NCI-H2107 (cell line): Measurements from ENCODE around the gene MMP1.

ENCODE experiments used
- DNase-seq: peaks from one replicate; lab custom pipeline; 2025; lab: John Stamatoyannopoulos, UW

The MMP1 gene

DNA sequence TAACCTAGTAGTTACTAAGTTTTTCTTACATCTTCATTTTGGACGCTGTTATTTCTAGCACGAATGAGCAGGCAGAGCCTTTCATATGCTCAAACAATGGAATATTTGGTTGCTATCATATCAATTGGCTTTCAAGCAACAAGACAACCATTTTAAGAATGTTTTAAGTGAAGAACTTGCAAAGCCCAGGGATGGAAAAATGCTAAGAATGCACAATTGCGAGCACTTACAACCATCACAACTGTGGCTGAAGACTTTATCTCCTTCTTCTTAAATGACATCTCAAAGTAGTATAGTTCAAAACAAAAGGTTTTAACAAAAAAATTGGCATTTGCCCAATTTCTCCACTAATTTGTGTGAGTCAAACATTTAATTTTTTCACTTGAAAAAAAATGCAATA, 8.3 kb upstream of the MMP1 start:
- no peak for DNase-seq

DNA sequence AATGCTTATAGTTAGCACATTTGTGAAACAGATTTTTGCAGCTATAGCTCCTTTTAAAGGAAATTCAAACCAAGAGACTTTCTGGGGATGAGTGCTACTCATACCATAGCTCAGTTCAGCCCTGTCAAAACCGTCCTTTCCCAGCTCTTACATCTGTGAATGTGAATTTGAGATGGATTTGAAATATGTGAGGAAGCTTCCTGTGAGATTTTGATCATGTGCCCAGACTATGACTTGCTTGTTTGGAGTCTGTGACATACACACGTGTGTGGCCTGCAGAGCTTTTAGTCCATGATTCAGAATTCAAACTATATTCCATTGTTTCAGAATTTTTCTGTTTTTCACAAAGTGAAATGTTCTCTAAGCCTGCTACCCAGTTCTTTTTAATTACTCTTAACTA, 4.4 kb upstream of the MMP1 start:
- DNase-seq: no peak

DNA sequence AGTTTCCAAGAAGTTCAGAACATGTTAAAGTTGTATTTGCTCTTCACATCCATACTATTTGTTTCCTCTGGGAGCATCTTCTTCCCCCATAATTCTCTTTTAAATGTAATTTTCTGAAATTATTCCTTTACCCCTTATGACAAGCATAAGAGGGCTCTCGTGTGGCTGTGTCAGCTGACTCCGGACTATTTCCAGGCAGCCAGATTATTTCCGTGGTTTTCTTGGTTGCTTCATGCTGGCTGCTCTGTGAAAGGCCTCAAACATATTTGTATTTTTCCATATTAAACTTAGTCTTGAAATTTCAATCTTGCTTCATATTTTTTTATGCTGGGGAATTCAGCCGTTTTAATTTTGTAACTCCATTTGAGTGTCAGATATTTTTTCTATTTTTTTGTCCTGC, 2.8 kb upstream of the MMP1 start:
- DNase-seq: no peak

DNA sequence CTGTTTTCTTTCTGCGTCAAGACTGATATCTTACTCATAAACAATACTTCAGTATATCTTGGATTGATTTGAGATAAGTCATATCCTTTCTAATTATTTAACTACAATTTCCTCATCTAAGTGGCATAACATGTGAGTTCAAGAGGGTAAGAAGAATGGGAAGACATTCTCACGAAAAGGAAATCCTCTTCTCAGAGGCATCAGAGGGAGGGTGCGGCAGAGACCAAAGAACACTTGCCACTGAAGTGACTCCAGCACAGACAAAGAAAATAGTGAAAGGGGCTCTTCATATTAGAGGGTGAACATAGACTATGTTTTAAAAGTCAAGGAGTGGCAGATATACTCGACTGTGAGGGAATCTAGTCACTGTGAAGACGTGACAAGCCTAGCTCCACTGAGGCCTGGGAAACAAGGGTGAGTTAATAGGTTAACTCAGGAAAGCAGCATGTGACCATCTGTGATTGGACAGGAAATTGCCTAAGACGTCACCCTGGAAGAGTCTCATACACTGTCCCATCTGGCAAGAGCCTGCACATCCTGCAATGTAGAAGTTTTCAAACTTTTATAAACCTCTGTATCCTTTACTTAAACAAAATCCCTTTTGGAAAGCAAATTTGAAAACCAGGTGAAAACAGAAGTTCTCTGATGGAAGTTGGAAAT, 1.9 kb upstream of the MMP1 start:
- no peak for DNase-seq

DNA sequence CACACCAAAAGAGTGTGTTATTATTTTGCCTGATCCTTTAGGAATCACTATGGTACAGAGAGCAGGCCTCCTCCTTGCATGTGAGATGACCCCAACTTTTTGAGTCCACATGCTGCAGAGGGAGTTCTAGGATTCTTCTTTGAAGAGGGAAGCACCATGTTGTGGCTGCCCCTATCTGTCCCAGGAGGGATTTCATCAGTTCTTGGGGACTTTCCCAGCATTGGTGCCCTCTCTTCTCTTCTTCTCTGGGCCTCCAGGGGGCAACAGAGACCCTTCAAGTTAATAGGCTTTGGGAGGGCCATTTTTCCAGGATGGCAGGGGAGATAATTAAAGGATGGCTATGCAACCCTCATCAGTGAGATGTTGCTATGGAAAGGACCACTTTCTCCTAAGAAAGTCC, 3.6 kb downstream of the MMP1 start:
- DNase-seq: no peak

DNA sequence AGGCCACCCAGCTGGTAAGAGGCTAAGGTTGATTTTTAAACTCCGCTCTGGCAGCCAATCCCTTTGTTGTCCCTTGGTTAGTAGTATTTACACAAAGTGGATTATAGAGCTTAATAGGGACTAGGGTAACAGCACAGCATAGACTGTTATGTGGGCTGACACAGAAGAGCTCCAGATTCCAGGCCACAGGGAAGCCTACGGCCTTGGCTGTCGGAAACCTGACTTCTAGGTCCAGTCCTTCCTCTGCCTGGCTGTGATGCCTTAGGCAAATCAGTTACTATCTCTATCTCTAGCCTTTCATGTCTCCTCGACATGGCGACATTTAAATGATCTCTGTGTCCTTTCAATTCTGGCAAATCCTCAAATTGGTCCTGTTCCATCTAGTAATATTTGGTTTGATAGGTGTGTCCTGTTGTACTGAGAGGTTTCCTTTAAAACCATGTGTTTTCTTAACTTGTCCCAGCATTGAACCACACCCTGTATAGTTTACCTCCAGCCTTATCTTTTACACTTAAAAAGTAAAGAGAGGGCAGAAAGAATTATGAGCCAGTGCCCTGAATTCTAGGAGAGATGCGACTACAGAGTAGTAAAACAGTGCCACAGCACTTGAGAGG, 4.2 kb downstream of the MMP1 start:
- no peak for DNase-seq

DNA sequence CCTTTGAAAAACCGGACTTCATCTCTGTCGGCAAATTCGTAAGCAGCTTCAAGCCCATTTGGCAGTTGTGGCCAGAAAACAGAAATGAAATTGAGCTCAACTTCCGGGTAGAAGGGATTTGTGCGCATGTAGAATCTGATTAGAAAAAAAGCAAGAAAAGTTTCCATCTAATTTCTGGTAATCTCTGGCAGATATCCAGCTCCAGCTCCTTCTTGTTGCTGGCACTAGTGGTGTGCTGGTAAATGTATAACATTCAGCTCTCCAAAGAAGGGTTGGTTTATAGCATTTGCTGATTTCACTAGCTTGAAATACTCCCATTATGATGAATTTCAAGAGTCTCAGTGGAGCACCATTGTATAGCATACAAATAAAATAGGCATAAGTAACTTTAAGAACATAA, 5.4 kb downstream of the MMP1 start:
- DNase-seq: no peak

DNA sequence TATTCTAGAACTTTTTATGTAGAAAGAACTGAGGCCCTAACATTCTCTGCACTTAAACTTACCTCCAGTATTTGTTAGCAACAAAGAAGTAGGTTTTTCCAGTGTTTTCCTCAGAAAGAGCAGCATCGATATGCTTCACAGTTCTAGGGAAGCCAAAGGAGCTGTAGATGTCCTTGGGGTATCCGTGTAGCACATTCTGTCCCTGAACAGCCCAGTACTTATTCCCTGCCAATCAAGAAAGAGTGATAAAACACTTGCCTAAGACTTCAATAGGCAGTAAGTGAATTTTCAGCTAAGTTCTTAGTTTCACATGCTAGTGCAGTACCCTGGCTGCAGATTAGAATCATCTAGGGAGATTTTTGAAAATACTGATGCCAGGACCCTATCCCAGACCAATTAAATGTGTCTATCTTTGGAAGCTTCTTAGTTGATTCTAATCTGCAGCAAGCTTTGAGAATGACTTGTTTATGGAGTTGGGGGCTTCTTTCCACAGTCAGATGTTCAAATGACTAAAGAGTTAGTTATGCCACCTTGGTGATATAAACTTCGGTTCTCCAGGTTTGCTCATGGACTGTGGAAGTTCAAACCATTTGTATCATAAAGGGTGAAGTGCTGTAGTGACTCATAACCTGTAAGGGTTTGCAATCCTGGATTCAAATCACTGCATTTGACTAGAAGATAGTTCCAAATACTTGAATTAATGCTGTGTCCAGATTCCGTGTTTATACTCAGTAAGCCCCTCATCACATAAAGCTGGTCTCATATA, 6.5 kb downstream of the MMP1 start:
- no peak for DNase-seq

DNA sequence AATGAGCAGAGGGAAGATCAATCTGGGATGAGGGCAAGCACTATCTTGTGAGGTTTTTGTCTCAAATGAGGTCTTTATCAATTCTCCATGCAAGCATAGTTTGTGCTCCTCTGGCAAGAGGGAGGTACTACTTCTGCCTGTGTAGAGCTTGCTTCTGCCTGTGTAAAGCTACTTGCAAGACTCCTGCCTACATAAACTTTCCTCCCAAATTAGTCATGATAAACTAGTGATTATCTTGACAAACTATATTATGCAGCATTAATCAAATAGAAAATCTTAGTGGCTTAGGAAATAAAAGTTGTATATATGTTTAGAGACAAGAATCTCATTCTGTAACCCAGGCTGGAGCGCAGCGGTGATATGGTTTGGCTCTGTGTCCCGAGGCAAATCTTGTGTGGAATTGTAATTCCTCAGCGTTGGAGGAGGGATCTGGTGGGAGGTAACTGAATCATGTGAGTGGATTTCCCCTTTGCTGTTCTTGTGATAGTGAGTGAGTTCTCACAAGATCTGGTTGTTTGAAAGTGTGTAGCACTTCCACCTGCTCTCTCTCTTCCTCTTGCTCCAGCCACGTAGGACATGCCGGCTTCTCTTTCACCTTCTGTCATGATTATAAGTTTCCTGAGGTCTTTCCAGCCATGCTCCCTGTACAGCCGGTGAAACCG, 9.5 kb downstream of the MMP1 start:
- DNase-seq: no peak

DNA sequence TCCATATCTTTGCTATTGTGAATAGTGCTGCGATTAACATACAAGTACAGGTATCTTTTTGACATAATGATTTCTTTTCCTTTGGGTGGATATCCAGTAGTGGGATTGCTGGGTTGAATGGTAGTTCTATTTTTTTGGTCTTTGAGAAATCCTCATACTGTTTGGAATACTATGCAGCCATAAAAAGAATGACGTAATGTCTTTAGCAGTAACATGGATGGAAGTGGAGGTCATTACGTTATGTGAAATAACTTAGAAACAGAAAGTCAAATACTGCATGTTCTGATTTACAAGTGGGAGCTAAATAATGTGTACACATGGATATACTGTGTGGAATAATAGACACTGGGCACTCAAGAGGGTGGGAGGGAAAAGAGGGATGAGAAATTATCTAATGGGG, 13.6 kb downstream of the MMP1 start:
- DNase-seq: no peak

DNA sequence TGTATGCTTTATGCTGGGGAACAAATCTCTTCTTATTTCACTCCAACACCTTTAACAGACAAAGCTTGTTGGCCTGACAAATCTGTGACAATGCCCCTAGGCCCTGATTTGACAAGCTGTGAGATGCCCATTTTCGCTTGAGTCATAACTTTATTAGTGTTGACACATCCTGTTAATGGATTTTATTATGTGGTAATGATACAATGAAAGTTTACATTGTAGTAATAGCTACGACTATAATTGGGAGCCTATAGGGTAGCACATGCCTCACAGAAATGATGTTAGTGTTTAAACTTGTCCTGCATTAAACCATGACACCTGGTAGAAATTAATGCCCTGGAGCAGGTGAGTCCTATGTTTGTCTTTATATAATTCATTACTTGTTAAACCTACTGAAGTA, 14.2 kb downstream of the MMP1 start:
- DNase-seq: no peak

DNA sequence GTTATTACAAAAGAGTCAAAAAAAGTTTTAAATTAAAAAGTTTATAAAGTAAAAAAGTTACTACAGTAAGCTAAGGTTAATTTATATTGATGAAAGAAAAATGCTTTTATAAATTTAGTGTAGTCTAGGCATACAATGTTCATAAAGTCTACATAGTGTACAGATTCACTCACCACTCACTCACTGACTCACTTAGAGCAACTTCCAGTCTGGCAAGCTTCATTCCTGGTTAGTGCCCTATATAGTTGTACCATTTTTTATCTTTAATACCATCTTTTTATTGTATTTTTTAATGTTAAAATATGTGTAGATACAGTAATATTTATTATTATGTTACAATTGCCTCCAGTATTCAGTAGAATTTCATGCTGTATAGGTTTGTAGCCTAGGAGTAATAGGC, 14.9 kb downstream of the MMP1 start:
- no peak for DNase-seq

DNA sequence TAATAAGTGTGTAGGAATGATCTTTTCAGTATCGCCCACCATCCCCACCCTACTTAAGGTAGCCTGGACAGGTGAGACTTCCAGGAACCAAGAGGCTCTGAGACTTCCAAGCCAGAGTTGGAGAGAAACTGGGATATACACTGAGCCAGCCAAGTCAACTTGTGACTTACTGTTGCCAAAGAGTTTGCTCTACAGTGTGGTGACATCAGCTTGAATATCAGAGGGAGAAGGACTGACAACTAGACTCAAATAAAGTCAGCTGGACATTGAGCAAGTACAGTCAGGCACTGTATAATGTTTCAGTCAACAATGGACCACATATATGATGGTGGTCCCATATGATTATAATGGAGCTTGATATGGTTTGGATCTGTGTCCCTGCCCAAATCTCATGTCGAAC, 16.3 kb downstream of the MMP1 start:
- no peak for DNase-seq

DNA sequence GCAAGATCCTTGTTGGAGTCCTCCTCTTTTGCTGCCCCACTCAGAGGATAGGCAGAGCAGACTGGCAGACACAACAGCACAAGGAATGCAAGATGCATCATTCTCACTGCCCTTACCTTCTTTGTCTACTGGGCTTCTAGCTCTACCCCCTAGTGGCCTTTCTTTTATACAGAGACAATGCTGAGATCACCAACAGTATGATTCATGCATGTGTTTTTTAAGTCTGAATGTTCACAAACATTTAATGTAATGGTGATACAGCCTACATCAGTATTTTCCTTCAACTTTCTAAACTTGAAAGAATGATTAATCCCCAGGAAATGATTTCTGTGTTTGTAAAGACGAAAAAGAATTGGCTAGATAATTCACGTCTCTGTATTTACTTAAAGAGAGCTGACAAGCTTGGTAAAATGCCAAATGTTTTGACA, 17.5 kb downstream of the MMP1 start, which contains the start of gene MMP10:
MMP10 (minus strand) TSS at position 138 of the 428 bp plus-strand sequence; CDS start at position 101, 37 bp downstream.
- DNase-seq: no peak

DNA sequence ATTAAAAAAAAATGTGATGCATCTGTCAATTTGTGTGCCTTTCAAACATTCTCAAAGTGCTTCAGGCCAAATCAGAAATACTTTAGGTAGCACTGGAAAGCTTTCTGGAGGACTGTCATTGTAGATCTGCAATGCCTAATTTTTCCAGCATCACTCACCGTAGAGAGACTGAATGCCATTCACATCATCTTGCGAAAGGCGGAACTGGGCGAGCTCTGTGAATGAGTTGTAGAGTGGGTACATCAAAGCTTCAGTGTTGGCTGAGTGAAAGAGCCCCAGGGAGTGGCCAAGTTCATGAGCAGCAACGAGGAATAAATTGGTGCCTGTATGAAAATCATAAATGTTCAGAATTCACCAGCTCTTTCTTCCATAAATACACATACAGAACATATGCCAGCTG, 21.5 kb downstream of the MMP1 start:
- no peak for DNase-seq

DNA sequence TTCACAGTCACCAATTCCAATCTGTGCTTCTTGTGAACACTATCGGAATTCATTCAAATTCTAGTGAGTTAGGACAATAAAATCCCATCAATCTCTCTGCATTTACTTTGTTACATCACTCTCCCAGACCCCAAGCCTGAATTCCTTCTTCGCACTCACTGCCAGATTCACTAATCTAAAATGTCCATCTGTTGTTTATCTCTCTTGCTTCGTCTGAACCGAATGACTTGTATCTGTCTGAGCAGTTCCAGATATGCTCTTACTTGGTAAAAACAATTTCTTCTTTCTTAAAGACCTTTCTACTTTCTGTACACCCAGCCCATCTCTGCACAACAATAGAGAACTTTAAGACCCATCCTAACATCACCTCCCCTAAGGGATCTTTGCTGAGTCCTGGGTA, 24.6 kb downstream of the MMP1 start:
- DNase-seq: no peak

DNA sequence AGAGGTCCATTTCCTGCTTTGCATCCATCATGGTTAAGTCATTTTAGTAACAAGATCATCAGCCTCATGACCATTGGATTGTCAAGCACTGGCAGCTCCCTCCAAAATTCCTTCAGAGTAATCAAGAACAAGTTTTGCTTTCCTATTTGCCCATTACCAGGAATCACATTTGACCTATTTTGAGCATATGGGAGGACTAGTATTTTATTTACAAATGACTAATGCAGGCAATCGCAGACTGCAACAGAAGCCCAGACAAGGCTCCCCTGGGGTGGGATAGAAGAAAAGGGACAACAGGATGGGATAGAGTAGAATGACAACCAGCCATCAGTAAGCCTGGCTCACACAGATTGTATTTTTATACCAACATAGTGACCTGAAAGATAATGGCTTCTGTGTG, 26.6 kb downstream of the MMP1 start:
- DNase-seq: no peak

DNA sequence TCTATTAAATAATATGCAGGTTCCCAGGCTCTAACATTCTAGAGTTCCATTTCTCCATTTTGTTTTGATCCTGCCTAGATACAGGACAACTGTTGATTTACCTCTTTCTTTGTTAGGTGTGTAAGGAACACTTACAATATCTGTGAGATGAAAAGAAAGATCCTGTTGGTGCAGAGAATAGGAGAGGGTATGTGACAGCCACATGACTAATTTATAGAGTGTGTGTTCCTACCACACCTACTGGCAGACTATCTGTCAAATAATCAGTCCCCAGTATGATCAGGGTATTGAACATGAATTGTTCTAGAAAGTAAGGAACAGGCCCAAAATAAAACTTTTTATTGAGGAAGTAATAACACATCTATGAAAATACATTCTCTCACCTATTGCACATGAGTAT, 27.8 kb downstream of the MMP1 start:
- no peak for DNase-seq

DNA sequence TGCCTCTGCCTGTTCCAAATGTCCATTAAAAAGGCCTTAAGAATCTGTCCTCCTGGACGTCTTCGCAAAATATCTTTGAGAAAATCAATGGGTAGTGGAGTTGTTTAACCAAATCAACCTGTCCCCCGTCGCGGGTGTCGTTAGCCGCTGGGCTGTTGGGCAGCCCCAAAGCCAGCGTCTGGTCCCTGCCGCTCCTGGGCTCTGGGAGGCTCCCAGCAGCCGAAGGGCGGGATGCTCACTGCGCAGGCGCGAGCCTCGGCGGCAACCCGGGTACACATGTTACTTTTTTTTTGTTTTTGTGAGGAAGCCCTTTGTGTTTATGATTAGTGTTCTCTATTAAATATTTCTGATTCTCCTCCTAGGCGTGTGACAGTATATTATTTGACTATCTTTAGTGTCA, 30.2 kb downstream of the MMP1 start:
- DNase-seq: no peak

DNA sequence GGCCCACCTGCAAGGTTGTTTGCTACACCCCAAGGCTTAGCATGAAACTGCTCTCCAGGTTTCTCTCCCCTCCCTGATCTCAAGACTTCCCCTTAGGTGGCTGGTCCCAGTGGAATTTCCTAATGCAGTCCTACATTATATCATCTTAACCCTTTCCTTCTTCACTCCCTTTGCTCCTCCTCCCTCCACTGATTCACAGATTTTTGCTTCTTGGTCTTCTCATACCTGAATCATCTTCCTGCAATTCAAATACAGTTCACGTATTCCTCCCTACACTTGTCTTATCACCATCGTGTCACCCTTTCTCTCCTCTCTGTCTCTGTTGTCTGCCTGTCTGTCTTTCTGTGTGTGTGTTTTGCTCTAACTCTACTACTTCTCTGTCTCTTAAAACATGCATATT, 34.5 kb downstream of the MMP1 start:
- no peak for DNase-seq

DNA sequence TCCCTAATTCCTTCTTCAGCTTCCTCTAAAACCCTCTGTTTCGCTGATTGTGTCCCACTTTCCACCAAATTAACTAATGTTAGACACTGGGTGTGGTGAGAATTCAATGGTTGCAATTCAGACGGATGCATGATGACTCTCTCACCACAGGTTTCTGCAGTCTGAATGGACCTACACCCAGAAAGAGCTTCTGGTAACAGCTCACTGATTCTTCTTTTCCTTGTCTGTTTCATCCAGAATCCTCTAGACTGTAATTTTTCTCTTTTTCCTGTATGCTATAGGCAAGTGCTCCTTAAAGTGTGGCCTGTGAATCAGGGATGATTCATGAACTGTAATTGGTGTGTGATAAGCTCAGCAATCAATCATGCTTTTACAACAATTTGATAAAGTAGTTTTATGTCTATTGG, 35.6 kb downstream of the MMP1 start:
- no peak for DNase-seq

DNA sequence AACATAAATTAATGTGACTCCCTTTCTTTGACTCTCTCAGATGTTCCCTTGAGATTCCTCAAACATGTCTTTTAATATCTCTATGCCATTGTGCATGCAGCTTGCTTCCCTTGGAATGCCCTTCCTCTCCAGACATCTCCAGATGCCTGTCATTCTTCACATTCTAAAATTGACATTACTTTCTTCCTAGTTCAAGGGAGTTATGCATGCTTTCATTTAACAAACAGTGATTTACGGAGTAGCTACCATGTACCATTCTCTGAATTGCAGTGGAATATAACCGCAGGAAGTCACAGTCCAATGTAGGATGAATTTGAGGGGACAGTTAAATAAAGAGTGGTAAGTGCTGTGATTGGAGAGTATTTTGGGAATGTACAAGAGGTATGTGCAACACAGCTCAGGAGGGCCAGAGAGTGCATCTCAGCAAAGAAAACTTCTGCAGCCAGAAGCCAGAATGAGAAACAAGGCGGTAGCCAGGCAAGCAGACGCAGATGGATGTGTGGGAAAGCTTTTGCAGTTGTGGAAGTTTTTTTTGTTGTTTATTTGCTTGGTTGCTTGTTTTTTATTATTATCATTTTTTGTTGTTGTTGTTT, 36.2 kb downstream of the MMP1 start:
- DNase-seq: no peak
